ENCODE results near the gene ASB10.

ASB10 gene

DNA sequence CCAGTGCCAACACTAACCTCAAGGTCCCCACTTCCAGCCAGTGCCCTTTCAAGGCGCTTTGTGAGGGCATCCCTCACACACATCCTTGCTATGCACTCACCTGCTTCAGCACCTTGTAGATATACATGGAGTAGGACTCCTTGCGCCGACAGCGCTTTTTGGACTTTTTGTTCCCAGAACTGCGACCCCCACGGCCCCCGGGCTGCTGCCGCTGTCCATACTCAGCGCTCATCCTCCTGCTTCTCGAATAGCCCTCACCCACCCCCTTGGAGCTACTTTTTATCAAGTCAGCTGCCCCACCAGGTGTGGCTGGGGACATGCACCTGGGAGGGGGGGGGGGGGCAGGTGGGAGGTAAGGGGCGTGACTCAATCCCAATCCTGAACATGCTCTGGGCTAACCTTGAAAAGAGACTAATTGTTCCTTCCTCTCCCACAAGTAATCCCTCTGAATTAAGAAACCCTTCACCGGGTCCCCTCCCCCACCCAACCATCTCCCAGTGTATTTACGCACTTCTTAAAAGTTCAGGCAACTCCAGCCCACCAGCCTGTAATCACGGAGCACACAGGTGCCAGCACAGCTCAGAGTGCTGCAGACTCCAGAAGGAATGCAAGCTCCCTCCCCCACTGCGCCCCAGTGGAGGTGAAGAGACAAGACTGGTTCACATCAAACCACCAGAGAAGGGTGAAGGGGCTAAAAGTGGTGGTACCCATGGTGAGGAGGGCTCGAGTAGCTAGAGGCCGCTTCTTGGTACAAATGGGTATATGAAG, 23.2 kb upstream of the ASB10 start, which contains the start of gene H2BK1:
Gene H2BK1 (minus strand): TSS at position 402 of the 768 bp plus-strand sequence. CDS start 170 bp downstream, at position 232.
- no peak for DNase-seq

DNA sequence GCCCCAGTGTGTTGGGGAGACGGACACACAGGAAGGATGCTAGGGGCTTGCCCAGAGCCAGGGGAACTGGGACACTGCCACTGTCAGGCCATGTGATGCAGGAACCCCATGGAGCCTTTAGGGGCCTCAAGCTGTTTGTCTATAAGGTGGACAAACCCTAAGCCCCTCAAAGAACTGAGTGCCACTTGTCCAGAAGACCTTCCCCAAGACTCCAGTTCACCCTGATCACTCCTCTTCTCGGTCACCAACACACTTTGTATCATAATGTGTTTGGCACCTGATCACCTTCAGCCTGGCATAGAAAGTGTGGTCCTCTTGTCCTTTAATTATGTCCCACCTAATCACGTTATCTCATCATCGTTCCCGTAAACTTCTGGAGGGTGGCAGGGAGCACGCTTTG, 22.5 kb upstream of the ASB10 start:
- no peak for DNase-seq

DNA sequence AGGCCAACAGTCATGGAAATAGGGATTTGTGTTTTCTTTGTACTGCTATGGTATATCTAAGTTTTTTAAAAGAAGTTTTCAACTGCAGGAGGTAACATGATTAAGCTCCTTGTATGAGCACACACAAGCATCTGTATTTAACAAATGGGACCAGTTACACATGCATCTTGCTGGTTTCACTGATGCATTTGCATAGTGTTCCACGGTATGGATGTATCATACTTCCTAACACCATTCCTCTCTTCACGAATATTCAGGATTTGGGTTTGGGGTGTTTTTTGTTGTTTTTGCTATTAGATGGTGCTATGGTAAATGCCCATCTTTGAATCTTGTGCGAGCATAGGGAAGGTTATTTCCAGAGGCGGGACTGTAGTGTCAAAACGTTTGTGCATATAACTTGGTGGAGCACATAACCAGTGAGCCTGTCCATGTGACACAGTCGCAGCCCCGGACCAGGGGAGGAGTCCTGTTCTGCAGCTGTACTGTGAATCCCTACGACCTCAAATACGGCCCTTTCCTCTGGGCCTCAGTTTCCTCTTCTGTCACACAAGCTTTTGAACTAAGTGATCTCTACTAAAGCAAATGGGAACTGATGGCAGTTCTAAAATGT, 21.3 kb upstream of the ASB10 start:
- no peak for DNase-seq

DNA sequence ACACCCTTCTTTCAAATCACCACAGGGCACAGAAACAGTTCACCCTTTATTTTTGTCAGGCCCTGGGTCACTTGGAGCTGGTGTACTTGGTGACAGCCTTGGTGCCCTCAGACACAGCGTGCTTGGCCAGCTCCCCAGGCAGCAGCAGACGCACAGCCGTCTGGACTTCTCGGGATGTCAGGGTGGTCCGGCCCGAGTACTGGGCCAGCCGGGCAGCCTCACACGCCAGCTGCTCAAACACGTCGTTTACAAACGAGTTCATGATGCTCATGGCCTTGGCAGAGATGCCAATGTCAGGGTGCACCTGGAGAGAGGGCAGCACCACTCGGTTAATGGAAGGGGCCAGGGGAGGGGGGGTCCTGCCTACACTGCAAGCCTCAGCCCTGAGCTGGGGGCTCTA, 20.8 kb upstream of the ASB10 start:
- no peak for DNase-seq

DNA sequence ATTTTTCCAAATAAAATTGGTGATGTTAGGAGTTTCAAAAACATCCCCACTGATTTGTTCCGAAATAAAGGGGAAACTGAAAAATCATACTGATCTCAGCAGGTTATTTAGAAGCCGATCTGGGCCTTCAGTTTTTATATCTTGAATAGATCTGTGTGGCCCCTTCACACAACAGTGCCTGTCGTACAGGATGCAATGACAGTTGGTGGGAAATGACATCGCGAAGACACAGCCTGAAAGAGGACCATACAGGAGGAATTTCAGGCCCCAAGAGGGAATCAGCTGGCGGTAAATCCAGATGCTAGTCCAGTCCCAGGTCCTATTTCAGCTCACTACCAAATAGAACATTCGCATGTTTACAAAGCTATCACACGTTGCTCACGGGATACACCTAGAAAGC, 20.3 kb upstream of the ASB10 start:
- no peak for DNase-seq

DNA sequence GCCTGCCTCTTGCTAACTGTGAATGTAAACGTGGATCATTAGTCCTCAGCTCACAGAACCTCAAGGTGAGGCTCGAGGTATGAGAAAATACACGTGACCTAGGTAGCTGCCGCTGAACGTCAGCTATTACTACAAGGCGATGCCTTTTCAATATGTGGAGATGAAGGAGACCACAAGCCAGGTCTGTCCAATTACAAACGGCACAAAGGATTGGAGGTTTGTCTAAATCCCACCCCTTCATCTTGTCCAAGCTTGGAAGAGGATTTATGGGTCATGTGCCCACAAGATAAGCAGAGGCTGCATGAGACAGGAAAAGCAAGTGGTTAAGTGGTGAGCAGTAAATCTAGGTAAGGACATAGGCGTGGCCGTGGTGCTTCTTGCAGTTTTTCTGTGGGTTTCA, 19.9 kb upstream of the ASB10 start:
- no peak for DNase-seq

DNA sequence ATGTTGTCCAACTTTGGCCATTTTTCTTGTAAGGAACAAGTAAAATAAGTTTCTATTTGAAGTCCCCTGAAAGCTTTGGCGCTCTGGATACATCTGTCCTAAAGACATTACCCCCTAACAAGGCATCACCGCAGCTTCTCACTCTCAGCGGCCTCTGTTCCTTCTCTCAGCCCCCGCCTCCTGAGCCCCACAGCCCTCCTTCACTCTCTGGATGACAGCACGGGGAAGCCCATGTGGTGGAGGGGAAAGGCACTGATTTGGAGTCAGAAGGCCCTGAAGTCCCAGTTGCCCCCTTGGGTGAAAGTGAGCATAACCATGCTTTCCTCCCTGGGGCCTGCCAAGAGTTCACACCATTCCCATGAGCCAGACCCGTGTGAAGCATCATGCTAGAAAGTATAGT, 18.7 kb upstream of the ASB10 start:
- DNase-seq: no peak

DNA sequence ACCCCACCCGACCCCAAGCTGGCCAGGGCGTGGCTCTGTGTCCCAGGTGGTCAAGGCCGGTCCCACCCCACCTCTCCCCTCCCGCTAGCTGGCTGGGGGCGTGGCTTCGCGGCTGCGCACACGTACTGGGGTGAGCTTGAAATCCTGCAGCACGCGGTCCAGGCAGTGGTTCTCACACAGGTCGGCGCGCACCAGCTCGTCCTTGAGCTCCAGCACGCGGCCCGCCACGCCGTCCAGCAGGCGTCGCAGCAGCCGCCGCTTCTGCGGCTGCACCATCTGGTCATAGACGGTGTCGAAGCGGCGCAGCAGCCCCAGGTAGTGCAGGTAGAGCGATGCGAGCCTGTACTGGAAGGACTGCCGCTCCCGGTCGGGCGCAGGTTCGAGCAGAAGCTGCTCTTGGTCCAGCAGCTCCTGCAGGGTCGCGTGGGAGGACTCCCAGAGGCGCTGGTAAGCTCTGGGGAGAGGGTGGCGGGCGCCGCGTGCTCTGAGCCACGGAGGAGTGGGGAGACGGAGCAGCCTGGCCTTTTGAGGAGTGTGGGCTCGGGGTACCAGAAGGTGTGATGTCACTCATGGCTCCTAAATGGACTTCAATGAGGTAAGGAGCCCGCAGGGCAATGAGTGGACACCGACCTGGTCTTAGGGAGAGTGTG, 17.5 kb upstream of the ASB10 start:
- no peak for DNase-seq

DNA sequence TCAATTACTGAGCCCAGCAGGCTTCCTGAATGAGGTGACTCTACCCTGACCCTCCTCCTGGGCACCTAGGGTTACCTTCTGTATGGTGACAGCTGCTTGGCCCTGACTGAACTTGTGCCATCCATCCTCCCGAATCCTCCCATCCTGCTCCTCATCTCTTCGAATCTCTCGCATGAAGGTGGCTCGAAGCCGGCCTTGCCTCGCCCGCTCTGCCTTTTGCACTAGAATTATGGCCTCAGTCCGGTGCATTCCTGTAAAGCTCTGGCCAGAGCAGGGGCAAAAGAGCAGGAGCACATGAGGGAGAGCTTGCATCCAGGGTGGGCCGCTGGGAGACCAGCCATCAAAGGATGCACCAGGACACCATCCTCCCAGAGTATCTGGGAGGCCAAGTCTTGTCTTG, 15.8 kb upstream of the ASB10 start:
- no peak for DNase-seq

DNA sequence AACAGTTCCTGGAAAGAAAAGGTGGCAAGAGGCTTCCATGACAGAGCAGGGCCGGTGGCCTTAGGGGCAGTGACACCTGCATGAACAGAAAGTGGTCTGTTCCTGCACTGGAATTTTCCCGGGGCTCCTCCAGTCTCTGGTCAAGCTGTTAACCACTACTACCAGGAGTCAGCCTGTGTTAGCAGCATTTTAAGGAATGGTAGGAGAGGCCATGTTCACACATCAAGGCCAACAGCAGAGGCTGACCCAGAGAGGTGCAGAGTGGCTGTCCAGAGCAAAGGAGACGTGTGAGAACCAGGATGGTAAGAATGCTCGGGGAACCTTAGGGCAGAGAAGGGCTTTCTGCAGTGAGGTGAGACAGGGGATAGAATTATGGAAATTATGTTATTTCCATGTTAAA, 14.7 kb upstream of the ASB10 start:
- no peak for DNase-seq

DNA sequence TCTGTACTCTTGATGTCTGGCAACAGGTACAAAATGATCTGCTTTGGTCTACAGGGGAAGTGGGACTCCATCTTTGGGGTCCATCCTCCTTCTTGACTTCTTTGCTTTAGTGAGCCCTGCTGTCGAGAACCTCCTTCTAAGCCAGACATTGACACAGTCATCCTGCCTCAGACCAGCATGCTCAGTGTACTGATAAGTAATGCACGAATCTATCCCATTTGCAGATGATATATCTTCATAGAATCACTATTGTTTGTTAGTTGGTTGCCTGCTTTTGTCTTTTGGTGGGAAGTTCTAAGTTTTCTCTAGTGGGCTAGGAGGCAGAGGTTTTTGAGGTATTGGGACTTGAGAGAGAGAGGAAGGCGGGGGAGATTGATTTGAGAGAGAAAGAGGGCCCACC, 14.3 kb upstream of the ASB10 start:
- DNase-seq: no peak

DNA sequence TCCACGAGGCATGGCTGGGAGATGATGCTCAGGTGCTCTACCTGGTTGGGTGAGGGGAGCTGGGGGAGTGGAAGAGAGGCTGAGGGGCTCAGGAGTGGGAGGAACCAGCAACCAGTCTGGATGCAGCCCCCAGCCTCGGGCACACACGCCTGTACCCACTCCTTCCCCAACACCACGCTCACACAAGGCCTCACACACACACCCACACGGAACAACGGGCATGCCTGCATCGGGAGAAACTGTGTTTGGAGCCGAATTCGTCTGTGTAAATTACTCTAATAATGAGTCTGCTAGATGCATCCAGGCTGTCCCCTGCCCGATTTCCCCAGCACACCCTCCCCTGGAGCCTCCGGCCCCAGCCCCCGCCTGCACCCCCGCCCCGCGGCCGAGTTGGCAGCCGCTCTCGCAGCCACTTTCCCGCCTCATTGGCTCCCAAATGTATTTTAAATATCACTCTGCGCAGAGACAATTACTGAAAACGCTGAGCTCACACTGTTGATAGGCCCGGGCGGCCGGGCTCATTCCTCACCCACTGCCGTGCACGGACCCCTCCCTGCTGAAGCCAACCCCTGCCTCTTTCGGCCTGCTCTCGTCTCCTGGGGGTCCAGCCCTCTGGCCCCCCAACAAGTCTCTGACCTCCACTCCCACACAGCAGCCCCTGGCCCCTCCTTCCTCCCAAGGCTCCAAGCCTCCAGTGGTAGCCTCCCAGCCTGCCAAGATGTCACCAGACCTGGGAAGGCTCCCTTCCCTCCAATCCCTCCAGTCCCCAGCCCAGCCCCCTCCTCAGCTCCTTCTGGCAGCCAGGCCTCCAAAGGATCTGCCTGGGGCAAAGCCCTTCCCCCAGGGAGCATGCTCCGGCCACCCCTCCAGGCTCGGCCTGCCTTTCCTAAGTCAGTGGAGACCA, 12.1 kb upstream of the ASB10 start:
- DNase-seq: no peak

DNA sequence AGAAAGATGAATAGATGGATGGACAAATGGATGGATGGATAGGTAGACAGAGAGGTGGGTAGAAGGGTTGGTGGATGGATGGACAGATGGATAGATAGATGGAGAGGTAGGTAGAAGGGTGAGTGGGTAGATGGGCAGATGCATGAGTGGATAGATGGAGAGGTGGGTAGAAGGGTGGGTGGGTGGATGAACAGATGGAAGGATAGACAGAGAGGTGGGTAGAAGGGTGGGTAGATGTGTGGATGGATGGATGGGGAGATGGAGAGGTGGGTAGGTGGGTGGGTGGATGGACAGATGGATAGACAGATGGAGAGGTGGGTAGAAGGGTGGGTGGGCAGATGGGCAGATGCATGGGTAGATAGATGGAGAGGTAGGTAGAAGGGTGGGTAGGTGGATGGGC, 10.9 kb upstream of the ASB10 start:
- DNase-seq: no peak

DNA sequence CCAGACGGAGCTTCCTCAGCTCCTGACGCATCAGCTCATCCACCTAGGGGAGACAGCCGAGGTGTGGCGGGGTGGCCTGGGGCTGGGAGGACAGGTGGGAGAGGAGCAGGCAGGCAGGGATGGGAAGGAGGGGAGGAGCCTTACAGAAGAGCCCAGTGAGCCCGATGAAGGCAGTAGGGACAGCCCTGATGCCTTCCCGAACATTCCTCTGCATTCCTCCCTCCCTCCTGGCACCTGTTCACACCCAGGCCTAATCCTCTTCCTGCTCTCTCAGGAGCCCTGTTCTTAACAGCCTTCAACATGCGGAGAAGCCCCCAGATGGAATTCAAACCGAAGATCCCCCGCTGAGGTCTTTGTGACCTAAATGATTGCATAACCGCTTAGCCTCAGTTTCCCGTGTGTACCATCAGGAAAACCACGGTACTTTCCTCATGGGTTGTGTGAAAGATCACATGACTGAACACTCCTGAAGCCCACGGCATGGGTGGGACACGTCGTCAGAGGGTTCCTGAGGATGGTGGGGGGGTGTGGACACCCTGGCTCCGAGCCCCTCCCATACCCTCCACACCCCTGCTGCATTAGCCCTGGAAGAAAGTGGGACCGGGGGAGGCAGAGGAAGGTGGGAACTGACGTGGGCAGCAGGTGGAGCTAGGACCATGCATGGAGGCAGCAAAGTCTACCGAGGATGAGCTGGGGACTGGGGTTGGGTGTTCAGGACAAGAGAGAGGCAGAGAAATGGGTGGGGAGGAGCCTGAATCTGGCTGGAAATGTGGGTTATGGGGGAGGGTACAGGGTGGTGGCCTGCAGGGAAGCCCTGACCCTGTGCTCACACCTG, 8.8 kb upstream of the ASB10 start:
- no peak for DNase-seq

DNA sequence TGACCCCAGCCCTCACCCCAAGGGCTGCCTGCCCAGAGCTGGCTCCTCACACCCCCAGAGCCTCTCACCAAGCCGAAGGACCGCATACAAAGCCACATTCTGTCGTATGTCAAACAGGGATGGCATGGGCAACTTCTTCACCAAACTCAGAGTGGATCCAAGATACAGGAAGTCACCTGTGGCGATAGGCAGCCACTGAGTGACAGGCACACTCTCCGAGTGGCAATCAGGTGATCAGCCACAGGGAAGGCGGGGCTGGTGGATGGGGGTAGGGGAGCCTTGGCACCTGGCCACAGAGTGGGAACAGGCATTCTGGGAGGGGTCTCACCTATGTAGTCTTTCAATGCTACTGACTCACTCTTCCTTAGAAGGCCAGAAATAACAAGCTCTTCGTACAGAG, 7.1 kb upstream of the ASB10 start:
- no peak for DNase-seq

DNA sequence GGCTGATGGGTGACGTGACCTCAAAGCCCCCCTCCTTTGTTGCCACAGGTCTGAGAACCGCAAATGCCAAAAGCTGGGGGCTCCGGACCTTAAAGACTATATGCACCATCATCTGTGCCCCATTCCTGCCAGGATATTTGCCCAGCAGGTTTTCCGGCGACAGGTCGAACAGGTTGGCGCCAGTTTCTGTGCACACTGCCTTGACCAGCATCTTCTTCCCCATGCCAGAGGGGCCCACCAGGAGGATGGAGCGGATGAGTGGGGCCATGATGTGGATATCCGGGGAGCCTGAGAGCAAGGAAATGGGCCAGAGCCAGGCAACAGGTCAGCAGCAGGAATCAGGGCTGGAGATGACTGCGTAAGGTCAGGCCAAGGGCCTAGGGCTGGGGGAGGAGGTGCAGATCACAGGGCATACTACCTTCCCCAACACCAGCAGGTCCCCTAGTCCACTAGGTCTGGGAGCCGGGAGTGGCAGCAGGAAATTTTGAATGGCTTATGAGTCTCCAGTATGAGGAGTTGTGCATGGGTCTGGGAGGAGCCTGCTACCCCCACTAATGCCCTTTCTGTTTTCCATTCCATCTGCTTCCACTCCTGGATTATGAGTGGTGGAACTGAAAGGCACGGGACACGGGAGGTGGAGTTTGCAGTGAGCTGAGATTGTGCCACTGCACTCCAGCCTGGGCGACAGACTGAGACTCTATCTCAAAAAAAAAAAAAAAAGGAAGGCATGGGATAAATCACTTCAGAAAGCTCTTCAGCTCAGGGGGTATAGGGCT, 6.3 kb upstream of the ASB10 start:
- DNase-seq: no peak

DNA sequence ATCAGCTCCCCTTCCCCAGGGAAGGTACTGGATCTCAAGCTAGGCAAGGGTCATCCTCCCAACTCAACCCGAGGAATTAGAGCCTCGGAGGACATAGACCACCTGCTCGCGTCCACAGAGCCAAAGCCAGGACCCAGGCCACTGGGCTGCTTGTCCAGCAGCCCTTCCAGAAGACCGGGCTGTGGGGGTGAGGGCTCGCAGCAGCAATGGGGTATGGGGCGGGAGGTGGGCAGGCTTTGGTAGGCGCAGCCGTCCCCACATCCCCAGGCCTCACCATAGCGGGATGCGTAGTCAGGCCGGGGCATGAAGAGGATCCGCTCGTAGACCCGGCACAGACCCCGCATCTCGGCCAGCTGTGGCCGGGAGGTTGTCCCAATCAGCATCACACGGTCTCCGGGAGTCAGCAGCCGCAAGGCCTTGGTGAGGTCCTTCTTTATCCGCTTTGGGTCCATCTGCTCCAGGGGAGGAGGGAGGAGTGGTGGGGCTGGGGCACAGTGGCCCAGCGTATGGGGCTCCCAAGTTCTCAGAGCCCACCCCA, 5.0 kb upstream of the ASB10 start:
- no peak for DNase-seq

DNA sequence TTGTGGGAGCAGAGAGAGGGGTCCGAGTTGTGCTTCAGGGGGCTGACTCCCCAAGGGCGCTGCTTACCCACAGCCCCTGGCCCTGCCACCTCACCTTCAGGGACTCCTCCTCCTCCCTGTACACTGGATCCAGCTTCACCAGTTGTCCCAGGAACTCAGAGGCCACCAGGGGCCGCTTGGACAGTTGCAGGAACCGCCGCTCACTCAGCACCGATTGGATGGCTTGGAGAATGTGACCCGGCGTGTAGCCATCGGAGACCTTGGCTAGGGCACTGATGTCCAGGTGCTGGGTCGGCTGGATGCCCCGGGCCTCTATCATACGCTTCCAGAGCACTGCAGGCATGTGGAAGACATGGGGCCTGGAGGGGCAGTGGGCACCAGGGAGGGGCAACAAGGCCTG, 4.5 kb upstream of the ASB10 start:
- no peak for DNase-seq

DNA sequence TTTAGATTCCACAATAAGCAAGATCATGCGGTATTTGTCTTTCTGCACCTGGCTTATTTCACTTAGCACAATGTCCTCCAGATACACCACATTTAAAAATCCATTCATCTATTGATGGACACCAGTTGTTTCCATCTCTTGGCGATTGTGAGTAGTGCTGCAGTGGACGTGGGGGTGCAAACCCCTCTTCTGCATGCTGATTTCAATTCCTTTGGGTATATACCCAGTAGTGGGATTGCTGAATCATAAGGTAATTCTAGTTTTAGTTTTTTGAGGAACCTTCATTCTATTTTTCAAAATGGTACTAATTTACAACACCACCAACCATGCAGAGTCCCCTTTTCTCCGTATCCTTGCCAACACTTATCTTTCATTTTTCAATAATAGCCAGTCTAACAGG, 2.0 kb upstream of the ASB10 start:
- no peak for DNase-seq

DNA sequence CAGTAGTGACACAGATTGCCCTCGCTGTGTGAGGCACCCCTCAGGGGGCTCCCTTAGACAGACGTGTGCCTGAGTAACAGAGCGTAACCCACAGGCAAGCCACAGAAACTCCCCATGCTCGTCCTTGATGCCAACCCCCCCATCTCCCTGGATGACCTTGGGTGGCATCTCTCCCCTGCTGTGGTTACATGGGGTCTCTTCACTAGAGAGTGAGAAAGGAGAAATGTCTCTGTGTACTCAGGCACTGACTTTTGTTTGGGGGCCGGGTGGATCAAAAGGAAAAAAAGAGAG, 1.1 kb upstream of the ASB10 start:
- DNase-seq: no peak
